Stomach (tissue), 9 donors: ENCODE results near the gene ACACB. TPM values are rescaled to one million over a fixed set of nuclear protein-coding genes. Genes with fewer than 3 reads are reported as not detected.

Source experiments
- DNase-seq, 2 donors: peaks; one replicate each; pipeline versions ENCODE4 v3.0.0 to v3.0.0-alpha.2; 2013 to 2019
- H3K27ac ChIP-seq, 5 donors: fragments of 200-600 bp in 4 of 5; sonication (generic) in 4 of 5; one replicate each; pipeline ENCODE4 v1.5.1; 2013 to 2019; ENCODE audit warnings: mild to moderate bottlenecking in 1 of 5, moderate library complexity in 1 of 5
- H3K27me3 ChIP-seq, 3 donors: fragments of 200-600 bp; sonication (generic); one replicate each; pipeline ENCODE4 v1.5.1; 2017 to 2019; ENCODE audit warnings: mixed run types in 1 of 3
- H3K36me3 ChIP-seq, 4 donors: fragments of 200-600 bp; sonication (generic); 1 replicate in 3 of 4; 2 replicates in 1 of 4; pipeline ENCODE4 v1.5.1; 2016 to 2019
- H3K4me1 ChIP-seq, 4 donors: fragments of 200-600 bp; sonication (generic); one replicate each; pipeline ENCODE4 v1.5.1; 2016 to 2019
- H3K4me3 ChIP-seq, 4 donors: fragments of 200-600 bp; sonication (generic) in 3 of 4; one replicate each; pipeline ENCODE4 v1.5.1; 2016 to 2019; ENCODE audit warnings: mild to moderate bottlenecking in 1 of 4
- H3K9me3 ChIP-seq, 4 donors: fragments of 200-600 bp; sonication (generic); one replicate each; pipeline ENCODE4 v1.5.1; 2016 to 2019
- EP300 ChIP-seq: sonication (generic); formaldehyde crosslinking; IDR thresholded peaks from one replicate; pipeline ENCODE4 v1.6.1; 2017; ENCODE audit warnings: antibody characterized with exemption
- POLR2A ChIP-seq, 4 donors: fragments of 450-650 bp; IDR thresholded peaks; one replicate each; pipeline ENCODE4 v1.6.1; 2016; ENCODE audit warnings: antibody characterized with exemption in 4 of 4, control low read depth in 2 of 4, mild to moderate bottlenecking in 1 of 4, moderate library complexity in 1 of 4
- POLR2AphosphoS5 ChIP-seq, 3 donors: sonication (generic); formaldehyde crosslinking; IDR thresholded peaks; one replicate each; pipeline ENCODE4 v1.6.1; 2016; ENCODE audit warnings: antibody characterized with exemption in 3 of 3
- WGBS, 5 donors: extraction: QIAGEN DNeasy Blood & Tissue Kit in 3 of 5; methylation state at CpG; one replicate each; pipeline versions ENCODE4 v1.1.5 to v1.1.7; 2013 to 2018; 5-methylcytosine and 5-hydroxymethylcytosine counted together
- intact Hi-C: fragments of 100-400 bp; cut with DNase I; formaldehyde crosslinking; loops from one replicate; pipeline ENCODE4 v1.15.1; 2023; ENCODE audit warnings: low total_unique reads
- polyA plus RNA-seq, 3 donors: library from polyadenylated mRNA; stranded (reverse); fragments of 200-250 nt; gene quantifications; one replicate each; pipeline ENCODE4 v1.2.3, GENCODE V29; 2013
- total RNA-seq, 5 donors: library from RNA; depleted of rRNA; stranded (reverse); fragments of >200 nt; gene quantifications; one replicate each; pipeline versions ENCODE4 v1.1.0 to v1.2.3, GENCODE V29; 2014 to 2016
- TF ChIP-seq, protein P1 (sequence below), 7 experiments: fragments of 450-650 bp in 4 of 7; fragments of 200-600 bp in 3 of 7; sonication (generic) in 3 of 7; IDR thresholded peaks; one replicate each; pipeline ENCODE4 v1.5.1; 2016 to 2019; ENCODE audit warnings: antibody characterized with exemption in 7 of 7, control low read depth in 2 of 7, mild to moderate bottlenecking in 1 of 7
- donor health status: healthy with polysubstance abuse.
- donor health status: Bipolar disorder and iron deficiency.
- donor health status: healthy.

ACACB gene
- total and polyA plus RNA-seq, 8 donors: 6.1 to 2,520 (median 50.2) TPM

DNA sequence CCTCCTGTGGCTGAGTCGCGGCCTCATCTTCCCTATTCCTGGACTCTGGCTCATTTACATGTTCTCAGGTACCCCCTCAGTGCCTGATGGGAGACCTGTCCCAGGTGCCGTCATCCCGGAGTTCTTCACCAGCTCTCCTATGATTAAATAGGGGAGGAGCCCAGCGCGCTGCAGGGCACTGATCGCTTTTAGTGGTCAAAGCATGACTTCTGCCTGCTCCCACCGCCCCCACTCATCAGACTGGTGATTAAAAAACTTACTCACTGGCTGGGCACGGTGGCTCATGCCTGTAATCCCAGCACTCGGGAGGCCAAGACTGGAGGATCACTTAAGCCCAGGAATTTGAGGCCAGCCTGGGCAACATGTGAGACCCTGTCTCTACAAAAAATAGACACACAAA lies 106.8 kb downstream of the ACACB start:
- Histone ChIP-seq H3K4me3 (no peak overlapping the region), H3K27ac (no peak overlapping the region), H3K27me3 (no peaks in the 10 kb centered on the region), H3K36me3 (peaks cover 58 to 100% (median 100%) of the 10 kb centered on the region in 4 donors), H3K9me3 (no peaks in the 10 kb centered on the region), H3K4me1 (no peaks in the 10 kb centered on the region)
- intact Hi-C loops: no loop called here
- WGBS, 5 donors: 90 to 97% (median 95%) methylated on average over 10 of the region's 10 CpGs
- TF ChIP-seq POLR2AphosphoS5 (IDR thresholded peaks at IDR 0.05) (no peak), EP300 (no peak), POLR2A (IDR thresholded peaks at IDR 0.05) (no peak)
- TF ChIP-seq, protein P1, sequence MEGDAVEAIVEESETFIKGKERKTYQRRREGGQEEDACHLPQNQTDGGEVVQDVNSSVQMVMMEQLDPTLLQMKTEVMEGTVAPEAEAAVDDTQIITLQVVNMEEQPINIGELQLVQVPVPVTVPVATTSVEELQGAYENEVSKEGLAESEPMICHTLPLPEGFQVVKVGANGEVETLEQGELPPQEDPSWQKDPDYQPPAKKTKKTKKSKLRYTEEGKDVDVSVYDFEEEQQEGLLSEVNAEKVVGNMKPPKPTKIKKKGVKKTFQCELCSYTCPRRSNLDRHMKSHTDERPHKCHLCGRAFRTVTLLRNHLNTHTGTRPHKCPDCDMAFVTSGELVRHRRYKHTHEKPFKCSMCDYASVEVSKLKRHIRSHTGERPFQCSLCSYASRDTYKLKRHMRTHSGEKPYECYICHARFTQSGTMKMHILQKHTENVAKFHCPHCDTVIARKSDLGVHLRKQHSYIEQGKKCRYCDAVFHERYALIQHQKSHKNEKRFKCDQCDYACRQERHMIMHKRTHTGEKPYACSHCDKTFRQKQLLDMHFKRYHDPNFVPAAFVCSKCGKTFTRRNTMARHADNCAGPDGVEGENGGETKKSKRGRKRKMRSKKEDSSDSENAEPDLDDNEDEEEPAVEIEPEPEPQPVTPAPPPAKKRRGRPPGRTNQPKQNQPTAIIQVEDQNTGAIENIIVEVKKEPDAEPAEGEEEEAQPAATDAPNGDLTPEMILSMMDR (IDR thresholded peaks at IDR 0.05): no peak
- DNase-seq: no peak

DNA sequence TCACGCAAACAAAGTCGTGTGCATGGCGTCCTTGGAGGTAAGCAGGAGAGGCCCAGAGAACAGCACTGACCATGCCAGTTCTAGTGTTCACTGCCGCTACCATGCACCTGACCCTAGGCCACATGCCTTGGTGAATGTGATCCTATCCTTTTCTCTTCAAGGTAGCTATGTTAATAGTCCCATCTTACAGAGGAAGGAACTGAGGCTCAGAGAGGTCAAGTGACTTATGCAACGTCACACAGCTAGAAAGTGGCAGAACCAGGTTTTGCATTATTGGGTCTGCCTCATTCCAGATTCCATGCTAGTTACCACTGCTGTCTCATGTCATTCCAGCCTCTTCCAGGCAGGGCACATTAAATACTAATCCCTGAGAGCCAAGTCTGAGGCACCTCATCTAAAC lies 107.5 kb downstream of the ACACB start:
- TF ChIP-seq POLR2AphosphoS5 (IDR thresholded peaks at IDR 0.05): no peak
- no peak for TF ChIP-seq EP300
- TF ChIP-seq POLR2A (IDR thresholded peaks at IDR 0.05): no peak
- TF ChIP-seq, protein P1 (IDR thresholded peaks at IDR 0.05): no peak
- no peak for DNase-seq
- no peak overlapping the region for H3K27ac ChIP-seq
- intact Hi-C loops: no loop called here
- WGBS, 5 donors: 89 to 99% (median 96%) methylated on average over 5 of the region's 5 CpGs
- peaks cover 58 to 100% (median 100%) of the 10 kb centered on the region in 4 donors for H3K36me3 ChIP-seq
- H3K4me3 ChIP-seq: no peak overlapping the region
- no peaks in the 10 kb centered on the region for H3K27me3 ChIP-seq
- H3K4me1 ChIP-seq: no peaks in the 10 kb centered on the region
- H3K9me3 ChIP-seq: no peaks in the 10 kb centered on the region

DNA sequence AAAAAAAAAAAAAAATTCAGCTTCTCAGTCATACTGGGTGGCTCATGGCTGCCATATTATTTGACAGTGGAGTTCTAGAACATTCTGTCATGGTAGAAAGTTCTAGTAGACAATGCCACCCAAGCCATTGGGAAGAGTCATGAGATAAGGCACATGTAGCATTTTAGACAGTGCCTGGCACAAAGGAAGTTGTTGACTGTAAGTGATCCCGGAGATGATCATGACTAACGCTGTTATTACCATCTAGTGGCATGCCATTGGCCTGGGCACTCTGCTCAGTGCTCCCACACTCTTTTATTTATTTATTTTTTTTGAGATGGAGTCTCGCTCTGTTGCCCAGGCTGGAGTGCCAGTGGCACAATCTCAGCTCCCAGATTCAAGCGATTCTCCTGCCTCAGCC lies 112.3 kb downstream of the ACACB start:
- no peak overlapping the region for H3K27ac ChIP-seq
- peaks cover 66 to 100% (median 100%) of the 10 kb centered on the region in 4 donors for H3K36me3 ChIP-seq
- WGBS, 5 donors: 92 to 100% (median 96%) methylated on average over 4 of the region's 4 CpGs
- DNase-seq: no peak
- H3K4me3 ChIP-seq: no peak overlapping the region
- no peaks in the 10 kb centered on the region for H3K9me3 ChIP-seq
- TF ChIP-seq POLR2AphosphoS5 (IDR thresholded peaks at IDR 0.05) (no peak), POLR2A (IDR thresholded peaks at IDR 0.05) (no peak), EP300 (no peak)
- TF ChIP-seq, protein P1 (IDR thresholded peaks at IDR 0.05): no peak
- H3K27me3 ChIP-seq: no peaks in the 10 kb centered on the region
- intact Hi-C loops: no loop called here
- no peaks in the 10 kb centered on the region for H3K4me1 ChIP-seq

DNA sequence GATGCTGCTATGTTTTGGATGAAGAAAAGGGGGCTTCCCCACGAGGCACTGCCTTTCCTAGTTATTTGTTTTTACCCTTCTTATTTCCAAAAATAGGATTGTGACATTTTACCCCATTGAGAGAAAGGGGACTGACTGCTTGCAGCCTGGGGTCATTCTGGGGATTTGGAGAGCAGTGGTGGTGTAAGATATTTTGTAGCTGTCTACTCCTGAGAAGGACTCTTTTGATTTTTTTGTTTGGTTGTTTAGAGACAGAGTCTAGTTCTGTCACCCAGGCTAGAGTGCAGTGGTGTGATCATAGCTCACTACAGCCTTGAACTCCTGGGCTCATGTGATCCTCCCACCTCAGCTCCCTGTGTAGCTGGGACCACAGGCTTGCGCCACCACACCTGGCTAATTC lies 113.8 kb downstream of the ACACB start:
- Histone ChIP-seq H3K27me3 (no peaks in the 10 kb centered on the region), H3K9me3 (no peaks in the 10 kb centered on the region), H3K36me3 (peaks cover 71 to 100% (median 100%) of the 10 kb centered on the region in 4 donors), H3K27ac (no peak overlapping the region), H3K4me1 (no peaks in the 10 kb centered on the region), H3K4me3 (no peak overlapping the region)
- intact Hi-C loops: no loop called here
- no peak for DNase-seq
- TF ChIP-seq, protein P1 (IDR thresholded peaks at IDR 0.05): no peak
- TF ChIP-seq EP300 (no peak), POLR2AphosphoS5 (IDR thresholded peaks at IDR 0.05) (no peak), POLR2A (IDR thresholded peaks at IDR 0.05) (no peak)
- WGBS, 5 donors: 63 to 81% (median 69%) methylated on average over 2 of the region's 2 CpGs
